HG03460 (cell line): ENCODE results near the gene NACAD.
A peak's percentile ranks its signal among the peaks of the same experiment; 100 is the strongest.
"Not testable (repeated sequence)": the region's sequence is repeated elsewhere in the genome, so short reads cannot be mapped to it uniquely, and the experiment has no call there.

Experiments used
- ATAC-seq: cut with Tn5 transposase; IDR thresholded peaks from one replicate; pipeline ENCODE4 v1.9.1; 2021; ENCODE audit not compliant: unreplicated experiment

Gene NACAD

GRCh38 chr7:45114926-45115325 lies 26.2 kb upstream of the NACAD start:
- no peak for ATAC-seq

DNA sequence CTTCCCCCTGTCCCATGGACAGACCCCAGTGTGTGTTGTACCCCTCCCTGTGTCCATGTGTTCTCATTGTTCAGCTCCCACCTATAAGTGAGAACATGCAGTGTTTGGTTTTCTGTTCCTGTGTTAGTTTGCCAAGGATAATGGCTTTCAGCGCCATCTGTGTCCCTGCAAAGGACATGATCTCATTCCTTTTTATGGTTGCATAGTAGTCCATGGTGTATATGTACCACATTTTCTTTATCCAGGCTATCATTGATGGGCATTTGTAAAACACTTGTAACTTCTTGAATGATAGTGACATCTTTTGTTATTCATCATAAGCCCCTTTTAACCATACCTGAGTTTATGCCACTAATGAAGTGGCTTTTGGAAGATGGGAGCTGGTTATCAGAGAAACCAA lies 25.5 kb upstream of the NACAD start:
- not testable (repeated sequence) for ATAC-seq

GRCh38 chr7:45112648-45113047 lies 23.9 kb upstream of the NACAD start:
- ATAC-seq = no peak

DNA sequence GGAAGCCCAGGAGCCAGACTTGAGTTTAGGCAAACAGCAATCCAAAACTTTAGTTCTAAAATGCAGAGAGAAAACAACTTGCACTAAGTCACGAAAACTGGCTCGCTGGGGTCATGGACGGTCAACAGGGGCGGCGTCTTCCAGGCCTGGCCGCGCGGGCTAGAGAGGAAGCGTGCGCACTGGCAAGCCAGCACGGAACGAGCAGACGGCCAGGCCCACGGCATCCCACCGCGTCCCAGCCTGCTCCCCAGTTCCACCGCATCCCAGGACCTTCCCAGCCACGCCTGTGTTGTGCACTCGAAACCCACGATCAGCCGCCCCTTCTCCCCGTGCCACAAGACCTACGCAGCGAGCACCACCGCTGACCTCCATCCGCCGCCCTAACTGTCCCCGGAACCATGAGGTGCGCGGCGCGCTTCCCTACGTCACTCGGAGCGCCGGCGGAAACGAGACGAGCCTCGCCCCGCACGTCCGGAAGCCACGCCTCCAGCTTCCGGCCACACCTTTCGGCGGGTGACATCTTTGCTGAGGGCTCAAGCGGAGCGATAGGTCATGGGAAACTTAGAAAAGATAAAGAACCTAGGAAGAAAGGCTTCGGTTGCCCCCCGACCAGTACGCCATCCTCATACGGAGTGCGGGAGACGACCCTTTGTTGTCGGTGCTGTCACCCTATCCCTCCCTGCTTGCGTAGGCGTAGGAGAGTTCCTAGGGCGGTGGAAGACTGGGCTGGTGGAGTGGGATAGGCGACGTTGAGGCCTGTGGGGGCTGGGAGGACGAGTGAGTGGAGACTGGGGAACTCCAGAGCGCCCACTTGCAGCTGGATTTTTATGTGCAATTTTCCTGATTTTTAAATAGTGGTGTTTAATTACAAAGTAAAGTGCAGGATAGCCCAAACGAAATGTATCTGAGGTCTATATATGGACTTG lies 22.8 kb upstream of the NACAD start, which contains the start of gene TBRG4:
TBRG4 (minus strand) TSS at position 400 of the 926 bp plus-strand sequence. CDS start 2,460 bp downstream, outside the sequence.
- ATAC-seq = peak; percentile 95

DNA sequence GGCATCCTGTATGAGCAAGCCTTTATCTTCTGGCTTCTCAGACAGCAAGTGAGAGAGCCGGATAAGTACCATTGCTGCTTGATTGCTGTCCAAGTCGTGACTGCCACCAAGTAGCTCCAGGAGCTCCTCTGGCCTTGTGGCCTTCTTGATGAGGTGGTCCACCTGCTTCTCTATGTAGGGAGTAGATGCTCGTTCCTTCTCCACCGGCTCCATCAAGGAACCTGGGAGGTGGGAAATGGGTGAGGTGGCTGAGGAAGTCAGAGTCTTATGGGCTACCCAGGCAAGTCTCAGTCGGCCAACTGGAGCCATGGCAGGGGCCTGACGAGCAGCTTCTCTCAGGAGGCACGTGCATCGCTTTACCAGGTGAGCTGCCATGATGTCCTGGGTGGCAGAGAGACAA lies 20.1 kb upstream of the NACAD start:
- no peak for ATAC-seq

DNA sequence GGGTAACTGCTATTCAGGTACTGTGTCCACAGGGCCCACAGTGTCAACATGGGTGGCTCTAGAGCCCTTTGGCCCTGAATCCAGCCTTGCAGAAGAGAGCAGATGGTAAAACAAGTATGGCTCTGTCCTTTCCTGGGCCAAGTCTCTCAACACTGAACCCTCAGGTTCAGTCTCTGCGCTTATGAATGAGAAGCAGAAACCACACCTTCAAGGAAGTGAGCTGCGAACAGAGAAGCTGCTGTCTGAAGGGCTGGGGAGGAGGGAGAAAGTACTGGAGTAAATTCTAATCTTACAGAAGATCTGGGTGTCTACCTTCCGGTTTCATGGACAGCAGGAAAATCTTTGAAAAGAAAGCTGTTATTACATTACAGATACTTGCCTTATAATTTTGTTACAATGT lies 18.6 kb upstream of the NACAD start:
- ATAC-seq = no peak

- no peak for ATAC-seq
These were observed 18.1 kb upstream of the NACAD start for GRCh38 chr7:45106820-45107219.

- no peak for ATAC-seq
These were observed 16.9 kb upstream of the NACAD start for GRCh38 chr7:45105588-45106188.

DNA sequence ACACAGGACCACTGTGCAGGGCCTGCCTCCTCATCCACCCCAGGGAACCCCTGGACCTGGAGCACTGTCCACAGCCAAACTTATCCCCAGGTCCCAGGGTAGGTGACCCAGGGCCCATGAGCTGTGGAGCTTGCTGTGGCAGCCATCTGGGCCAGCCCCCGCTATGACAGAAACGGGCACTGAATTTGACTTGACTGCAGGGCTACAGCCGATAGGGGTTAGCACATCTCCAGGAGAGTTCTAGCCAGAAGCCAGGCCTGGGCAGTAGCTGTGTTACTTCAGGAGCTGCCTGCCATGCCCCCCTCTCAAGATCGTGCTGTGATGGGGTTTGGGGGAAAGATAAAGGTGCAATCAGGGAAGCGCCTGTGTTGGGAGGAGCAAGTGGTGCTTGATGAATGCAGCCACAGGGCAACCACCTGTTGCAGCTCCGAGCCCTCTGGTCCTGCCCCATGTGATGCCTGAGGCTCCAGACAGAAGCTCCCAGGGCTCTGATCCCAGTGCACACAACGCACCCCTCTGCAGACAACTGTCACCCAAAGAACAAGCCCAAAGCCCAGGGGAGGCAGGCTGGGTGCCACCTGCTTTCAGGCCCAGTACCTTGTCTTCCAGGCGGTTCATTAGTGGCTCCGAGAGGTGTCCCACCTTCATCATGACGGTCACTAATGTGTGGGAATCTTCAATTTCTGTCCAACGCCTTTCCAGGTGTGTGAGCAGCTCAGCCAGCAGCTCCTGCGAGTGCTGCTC lies 16.2 kb upstream of the NACAD start:
- ATAC-seq = no peak

GRCh38 chr7:45103958-45104843 lies 15.4 kb upstream of the NACAD start:
- ATAC-seq = no peak

DNA sequence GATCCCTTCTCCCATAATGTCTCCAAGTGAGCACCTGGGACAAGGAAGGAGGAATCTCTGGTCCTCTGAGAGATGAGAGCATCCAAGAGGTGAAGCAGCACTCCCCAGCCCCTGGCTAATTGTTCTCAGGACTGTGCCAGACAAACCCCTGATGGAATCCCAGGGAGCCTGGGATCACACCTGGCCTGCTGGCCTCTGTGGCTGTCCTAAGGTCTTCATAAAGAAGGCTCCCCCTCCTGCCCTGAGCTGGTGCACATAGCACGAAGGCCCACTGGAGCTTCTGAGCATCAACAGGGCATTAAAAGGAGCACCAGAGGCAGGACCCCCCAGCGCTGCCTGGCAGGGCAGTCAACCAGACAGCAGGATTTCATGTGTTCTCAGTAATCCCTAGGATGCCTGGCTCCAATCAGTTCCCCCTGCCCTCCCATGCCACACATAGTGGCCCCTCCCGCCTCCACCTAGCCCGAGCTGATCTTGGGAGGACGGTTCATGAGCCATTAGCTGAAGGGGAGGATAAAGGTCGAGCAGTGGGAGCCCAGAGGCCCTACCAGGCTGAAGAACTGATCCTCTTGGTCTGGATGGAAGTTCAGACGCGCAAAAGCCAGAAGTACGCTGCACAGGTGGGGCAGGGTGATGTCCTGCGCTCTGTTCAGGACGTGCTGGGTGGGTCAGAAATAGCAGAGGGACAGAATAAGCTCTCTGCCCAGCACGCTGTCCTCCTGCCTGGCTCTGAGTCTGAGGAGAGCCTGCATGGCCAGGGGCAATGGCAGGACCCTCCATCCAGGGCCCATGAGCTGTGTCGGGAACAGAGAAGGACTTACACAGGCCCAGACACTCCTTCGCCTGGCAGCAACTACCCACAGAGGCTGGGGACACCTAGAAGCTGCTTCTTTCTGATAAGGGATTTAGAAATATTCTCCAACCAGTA lies 14.3 kb upstream of the NACAD start:
- no peak for ATAC-seq

DNA sequence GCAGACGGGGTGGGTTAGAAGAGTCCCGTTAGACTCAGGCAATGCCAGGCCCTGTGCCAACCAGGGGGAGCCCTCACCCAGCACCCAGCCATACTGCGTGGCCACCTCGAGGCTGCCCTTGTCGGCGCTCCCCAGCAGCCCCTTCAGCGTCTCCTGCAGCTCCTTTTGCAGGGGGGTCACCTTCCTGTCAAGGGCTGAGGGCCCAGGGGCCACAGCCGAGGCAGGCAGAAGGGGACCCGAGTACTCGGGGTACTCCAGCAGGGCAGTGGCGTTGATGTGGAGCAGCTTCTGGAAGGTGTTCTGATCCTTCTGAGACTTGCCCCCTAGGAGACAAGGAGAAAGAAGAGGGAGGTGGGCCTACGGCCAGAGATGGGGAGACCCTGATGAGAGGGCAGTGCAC lies 13.0 kb upstream of the NACAD start:
- ATAC-seq = no peak

DNA sequence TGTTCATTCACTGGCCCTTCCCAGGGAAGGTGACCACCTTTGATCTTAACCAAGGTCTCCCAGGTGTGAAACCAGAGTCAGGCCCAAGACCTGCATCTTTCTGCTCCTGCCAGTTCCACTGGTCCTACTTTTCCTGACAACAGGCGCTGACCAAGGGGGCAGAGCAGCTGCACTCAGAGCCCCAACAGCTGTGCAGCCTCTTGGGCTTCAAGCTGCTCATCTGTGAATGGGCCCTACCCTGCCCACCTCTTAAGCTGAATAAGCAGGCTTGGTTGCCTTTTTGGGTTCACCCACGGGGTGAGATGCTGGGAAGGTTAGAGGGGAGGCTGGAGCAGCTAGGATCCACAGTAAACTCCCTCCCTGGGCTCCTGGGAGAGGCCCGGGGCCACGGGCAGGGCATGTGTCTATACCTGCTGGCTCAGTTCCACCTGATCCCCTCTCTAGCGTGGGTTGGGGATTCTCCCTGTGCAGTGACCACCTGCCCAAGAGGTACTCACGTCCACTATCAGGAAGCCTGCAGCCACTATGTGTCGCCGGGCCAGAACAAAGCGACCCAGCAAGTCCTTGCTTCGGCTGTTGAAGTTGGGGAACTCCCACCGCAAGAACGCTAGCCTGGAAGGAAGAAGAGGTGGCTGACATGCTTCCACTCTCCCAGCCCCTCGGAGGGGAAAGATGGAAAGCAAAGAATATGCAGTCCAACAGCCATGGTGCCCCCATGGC lies 12.2 kb upstream of the NACAD start:
- no peak for ATAC-seq

- ATAC-seq = no peak
These were observed 11.4 kb upstream of the NACAD start for GRCh38 chr7:45099891-45100760.

GRCh38 chr7:45098983-45099839 lies 10.4 kb upstream of the NACAD start:
- ATAC-seq = no peak

- ATAC-seq = no peak
These were observed 4.1 kb upstream of the NACAD start for GRCh38 chr7:45092931-45093235.
